Activated CD4-positive, alpha-beta T cell treated with anti-CD3 and anti-CD28 coated beads, Interleukin-2, Interleukin-4, amounts not matched to agents 100 ng/mL and 50 ng/mL, durations not matched to agents 16 hours and 8 hours (primary cell): ENCODE results near the gene MLXIPL.
"Not testable (repeated sequence)": the region's sequence is repeated elsewhere in the genome, so short reads cannot be mapped to it uniquely, and the experiment has no call there.

Experiments
- DNase-seq: peaks from one replicate; pipeline ENCODE4 v3.0.0-alpha.2; 2020; ENCODE audit warnings: low spot score

Gene MLXIPL

DNA sequence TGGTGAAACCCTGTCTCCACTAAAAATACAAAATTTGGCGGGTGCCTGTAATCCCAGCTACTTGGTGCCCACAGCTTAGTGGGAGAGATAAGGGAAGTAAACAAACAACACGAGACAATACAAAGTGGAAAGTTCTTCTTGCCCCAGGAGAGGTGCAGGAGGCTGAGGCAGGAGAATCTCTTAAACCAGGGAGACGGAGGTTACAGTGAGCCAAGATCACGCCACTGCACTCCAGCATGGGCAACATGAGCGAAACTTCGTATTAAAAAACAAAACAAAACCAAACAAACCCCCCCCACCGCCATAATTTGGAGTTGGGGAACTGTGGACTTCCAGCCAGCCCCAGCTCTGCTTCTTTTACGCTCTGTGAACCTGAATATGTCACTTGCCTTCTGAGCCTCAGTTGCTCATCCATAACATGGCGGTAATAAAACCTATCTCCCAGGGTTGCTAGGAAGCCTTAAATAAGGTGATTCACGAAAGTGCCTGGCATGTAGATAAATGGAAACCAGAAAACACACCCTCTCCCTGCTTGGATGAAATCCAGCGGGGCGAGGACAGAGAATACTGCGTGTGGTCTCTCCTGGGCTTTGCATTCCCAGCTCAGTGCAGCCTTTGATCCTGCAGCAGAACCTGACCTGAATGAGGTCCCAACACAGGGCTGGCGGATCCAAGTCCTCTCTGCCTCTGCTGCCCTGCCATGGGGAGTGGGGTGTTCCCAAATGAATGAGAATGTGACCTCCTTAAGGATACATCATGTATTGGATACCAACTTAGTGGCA, 10.2 kb downstream of the MLXIPL start:
- no peak for DNase-seq

DNA sequence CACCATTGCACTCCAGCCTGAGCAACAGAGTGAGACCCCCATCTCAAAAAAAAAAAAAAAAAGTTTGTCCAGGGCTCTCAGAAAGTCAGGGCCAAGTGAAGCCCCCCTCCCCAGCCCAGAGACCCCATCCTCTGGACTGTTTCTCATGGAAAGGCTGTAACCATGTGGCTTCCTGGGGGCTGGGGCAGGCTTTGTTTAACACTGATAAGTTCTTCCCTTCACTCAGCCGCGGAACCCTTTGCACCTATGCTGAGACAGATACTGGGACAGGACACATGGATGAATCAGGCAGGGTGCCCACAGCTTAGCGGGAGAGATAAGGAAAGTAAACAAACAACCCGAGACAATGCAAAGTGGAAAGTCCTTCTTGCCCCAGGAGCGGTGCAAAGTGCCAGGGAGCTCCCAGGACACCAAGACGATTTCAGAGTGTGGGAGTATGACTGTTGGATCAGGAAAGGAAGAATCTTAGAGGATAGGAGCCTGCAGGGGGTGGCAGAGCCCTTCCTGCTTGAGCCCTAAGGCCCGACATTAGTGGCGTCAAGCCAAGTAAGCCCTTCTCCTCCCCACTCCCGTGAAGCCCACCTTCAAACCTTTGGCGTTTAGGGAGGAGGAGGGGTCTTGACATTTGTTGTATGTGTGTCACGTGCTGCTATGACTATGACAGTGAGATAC, 11.6 kb downstream of the MLXIPL start:
- no peak for DNase-seq

DNA sequence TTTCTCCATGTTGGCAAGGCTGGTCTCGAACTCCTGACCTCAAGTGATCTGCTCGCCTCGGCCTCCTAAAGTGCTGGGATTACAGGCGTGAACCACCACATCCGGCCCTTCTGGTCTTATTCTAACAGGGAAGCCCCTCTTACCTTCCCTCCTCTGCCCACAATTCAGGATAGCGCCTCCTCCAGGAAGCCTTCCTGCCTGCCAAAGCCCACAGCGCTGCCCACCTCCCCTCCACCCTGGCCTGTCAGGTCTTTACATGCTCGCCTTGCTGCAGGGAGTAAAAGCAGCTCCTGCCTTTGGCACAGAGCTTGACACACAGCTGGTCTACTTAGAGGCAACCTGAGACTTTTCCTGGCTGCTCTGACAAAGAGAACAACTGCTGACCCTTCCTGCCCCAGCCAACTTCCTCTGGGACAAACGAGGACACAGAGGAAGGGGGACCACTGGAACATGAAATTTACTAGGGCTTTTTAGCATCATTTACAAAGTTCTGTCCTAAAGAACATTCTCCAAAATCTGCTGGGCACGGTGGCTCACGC, 13.2 kb downstream of the MLXIPL start:
- DNase-seq = no peak

DNA sequence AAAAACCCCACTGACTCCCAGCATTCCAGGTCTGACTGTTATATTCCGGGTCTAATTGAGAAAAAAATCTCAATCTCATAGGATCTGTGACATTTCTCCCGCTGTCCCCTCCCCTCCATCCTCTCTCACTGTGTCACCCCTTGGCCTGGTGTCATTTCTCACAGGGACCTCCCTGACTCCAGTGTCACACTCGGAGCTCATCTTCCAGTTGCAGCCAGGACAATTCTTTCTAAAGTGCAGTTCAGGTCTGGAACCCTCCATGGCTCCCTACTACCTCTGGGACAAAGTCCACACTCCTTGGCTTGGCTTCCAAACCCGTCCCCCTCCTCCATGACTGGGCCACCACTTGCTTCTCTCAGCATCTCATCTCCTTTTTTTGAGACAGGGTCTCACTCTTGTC, 14.2 kb downstream of the MLXIPL start:
- DNase-seq = no peak

DNA sequence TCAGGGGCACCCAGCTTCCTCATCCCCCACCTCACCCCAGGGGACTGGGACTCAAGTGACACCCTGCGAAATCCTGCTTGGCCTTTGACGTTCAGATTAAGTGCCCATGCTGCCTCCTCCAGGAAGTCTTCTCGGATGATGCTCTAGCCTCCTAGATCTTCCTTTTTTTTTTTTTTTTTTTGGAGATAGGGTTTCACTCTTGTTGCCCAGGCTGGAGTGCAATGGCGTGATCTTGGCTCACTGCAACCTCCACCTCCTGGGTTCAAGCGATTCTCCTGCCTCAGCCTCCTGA, 16.7 kb downstream of the MLXIPL start:
- DNase-seq = not testable (repeated sequence)

DNA sequence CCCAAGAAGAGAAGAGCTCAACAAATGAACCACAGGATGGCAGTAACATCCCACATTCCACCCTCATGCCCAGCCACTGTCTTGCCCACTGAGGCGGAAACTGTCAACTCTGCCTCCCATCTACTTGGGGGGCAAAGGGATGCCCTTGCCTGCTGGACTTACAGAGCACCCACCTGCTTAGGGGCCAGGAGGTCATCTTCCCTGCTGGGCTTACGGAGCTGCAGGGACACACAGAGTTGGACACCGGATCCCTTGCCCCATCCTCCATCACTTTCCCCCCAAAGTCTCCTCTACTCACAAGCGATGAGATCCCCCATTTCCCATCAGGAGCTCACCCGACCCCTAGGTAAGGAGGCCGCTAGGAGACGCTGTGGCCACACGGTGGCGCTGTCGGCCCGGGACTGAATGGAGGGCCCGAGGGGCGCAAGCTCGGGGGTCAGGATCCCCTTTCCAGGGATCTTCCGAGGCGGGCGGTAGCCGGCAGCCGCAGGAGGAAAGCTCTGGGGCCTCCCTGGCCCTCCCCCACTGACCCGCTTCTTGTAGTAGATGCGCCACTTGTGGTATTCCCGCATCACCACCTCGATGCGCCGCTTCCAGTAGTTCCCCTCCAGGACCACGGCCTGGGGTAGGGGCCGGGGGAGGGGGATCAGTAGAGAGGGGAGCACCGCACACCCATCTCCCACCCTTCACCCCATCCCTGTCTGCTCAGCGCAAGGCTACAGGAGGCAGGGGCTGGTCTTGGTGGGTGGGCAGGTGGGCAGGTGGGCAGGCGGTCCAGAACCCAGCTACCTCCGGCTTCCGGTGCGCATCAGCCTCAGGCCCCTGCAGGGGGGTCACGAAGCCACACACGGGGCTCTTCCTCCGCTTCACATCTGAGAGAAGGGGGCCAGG, 17.3 kb downstream of the MLXIPL start:
- DNase-seq = peak; percentile 60

DNA sequence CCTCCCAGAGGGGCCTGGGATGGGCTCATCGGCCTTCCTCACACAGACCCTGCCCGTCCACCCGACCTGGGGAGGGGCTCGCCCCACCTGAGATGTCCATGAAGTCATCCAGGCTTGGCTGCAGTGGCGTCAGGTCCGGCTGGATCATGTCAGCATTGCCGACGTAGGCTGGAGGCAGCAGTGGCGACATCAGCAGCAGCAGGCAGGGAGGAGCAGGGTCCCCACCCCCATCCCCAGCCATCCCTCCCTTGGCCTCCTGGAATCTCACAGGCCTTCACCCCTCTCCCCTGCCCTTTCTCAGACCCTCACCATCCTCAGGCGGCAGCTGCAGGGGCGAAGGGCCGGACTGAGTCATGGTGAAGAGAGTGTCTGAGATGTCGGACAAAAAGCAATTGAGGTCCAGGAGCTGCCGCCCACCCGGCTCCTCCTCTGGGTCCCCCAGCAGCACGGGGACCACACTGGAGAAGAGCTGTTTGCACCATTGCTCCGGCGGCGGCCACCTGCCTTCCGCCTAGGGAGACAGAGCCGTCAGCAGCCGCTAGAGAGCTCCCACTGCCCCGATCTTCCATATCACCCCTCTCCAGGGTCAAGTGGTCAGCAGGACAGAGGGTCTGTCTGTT, 18.6 kb downstream of the MLXIPL start:
- no peak for DNase-seq

DNA sequence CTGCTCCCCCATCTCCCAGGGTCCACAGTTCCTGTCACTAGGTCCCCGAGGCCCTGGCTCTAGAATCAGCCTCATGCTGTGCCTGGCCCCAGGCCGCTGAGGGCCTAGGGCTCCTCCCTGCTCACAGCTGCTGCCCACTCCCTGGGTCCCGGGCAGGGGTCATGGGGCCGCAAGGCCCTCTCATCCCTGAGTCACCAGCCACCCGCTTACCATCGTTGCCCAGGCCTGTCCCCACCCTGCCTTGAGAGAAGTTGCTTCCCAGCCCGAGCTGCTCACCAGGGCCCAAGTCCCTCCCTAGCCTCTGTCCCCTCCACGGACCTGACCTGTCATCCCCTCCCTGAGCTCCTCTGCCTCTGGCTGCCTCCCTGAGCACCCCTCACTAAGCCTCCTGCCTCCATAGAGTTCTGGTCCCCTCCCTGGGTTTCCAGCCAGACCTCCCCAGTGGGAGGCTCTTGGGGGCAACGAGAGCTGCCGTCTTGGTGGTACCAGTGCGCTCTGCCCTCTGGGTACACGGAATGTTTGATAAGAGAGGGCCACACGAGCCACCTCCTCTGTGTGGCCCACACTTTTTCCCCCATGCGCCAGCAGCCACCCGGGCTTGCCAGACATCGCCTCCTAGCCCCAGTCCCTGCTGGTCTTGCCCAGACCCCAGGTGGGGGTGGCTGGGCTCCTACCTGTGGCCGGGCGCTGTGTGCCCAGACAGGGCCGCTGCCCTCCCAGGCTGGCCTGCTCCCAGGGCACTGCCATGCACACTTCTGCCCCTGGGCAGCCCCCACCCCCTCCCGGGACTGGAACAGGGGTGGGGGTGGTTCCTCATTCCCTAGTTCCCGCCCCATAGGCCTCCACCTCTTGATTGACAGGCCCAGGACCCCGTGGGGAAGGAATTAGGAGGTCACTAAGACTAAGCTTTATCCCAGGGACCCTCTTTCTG, 21.3 kb downstream of the MLXIPL start:
- DNase-seq = no peak

DNA sequence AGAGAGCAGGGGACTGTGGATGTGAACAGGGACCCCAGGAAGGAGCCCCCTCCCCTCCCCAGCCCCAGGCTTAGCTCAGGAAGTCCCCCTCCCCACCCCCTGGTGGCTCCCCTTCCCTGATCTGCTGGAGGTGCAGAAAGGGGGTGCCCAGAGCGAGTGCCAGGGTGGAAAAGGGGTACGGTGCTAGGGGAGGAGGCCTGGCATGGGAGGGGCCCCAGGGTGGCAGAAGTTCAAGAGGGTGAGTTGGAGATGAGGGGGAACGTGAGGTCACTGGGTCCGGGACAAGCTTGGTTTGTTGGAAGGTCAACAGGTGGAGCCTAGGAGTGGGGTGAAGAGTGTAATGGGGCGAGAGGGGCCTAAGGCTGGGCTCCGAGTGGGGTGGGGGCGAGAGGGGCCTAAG, 24.4 kb downstream of the MLXIPL start:
- DNase-seq = no peak

DNA sequence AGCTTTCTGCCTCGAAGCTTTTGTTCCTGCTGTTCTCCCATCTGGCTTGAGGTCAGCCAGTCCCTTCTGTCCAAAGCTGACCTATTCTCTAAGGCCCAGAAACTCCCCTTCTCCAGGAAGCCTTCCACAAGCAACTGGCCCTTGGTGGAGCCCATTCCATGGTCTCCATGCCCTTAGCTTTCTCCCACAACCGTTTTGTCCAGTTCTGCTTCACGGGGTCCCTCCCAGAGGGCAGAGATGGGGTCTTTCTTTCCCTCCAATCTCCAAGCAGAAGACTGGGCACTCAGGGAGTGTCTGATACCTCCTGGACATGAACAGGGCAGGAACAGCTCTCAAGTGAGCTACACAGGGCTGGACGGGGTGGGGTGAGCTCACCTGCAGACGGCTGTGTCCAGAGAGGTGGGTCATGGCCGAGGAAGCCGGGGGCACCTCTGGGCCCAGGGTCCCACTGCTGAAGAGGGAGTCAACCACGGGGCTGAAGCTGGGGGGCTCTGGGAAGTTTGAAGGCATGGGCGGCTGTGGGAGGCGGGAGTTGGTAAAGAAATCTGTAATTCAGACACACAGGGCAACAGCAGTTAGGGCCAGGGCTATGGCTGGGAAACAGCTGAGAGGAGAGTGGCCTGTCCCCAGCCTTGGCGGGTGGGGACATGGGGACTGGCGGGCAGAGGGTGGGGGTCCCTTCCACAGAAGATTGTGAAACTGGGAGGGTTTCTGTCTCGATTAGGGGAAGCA, 25.0 kb downstream of the MLXIPL start:
- no peak for DNase-seq

DNA sequence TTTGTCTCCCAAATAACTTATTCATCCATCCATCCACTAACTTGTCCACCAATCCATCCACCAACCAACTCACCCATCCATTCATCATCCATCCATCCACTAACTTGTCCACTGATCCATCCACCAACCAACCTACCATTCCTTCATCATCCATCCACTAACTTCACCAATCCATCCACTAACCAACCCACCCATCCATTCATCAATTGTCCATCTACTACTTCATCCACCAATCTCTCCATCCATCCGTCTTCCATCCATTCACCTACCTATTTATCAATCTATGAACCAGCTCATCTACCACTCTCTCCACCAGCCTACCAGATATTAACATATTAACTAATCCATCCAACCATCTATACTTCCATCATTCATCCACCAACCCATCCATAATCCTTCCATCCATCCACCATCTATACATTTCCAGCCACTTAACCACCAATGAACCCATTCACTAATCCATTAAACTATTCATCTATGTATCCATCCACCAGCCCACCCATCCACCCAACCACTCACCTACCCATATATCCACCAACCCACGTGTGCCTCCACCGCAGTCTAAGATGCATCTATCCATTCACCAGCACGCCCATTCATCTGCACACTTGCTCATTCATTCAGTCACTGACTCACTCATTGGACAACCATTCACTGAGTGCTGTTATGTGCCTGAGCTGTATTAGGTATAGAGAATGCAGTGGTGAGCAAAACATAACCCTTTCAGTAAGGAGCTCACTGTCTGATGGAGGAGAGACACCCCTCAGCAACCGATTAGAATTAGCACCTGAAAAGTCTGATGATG, 26.1 kb downstream of the MLXIPL start:
- DNase-seq = no peak

DNA sequence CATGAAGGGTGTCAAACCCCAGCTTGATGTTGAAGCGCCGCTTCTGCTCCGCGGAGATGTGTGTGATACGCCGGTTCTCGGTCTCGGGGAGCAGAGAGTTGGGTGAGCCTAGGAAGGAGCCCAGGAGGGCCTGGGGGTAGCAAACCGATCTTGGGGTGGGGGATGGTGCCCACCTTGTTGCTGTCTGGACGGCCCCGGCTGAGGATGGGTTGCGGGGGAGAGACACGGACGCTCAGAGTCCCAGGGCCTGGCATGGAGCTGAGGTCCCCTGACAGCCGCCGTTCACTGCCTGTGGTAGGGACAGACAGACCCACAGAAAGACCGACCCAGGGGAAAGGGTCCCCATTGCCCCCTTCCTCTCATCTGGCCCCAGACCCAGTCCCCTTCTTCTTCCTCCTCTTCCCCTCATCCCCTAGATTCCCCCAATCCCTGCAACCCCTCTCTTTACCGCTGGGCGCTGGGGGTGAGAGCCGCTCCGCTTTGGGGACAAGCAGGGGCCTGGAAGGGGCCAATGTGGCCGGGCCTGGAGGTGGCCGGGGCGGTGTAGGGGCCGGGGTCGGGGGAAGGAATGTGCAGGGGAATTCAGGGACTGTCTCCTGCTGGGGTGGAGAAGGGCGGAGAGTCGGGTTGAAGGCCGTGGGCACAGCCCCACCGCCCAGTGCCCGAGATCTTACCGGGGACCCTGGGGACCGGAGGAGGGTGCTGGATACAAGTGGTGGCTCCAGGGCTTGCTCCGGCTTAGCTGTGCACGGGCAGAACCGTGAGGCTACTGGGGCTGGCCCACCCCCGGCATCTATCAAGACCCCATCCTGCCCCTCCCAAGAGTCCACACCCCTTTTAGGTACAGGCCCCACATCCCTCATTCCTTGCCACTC, 27.9 kb downstream of the MLXIPL start:
- no peak for DNase-seq

DNA sequence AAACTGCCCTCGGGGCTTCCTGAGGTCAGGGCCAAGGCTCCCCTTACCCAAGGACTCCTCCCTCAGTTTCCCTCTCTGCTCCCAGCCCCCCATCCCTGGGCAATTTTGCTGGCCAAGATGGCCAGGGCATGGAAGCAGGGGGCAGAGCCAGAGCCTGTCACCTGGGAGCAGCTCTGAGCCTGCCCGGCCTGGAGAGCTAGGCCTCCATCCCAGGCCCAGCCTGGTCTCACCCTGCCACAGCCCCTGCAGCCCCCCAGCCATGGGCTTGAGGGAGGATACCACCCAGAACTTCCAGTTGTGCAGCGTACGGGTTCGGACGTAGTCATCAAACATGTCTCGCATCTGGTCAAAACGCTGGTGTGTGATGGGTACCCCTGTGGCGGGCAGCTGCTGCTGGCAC, 29.0 kb downstream of the MLXIPL start:
- no peak for DNase-seq

DNA sequence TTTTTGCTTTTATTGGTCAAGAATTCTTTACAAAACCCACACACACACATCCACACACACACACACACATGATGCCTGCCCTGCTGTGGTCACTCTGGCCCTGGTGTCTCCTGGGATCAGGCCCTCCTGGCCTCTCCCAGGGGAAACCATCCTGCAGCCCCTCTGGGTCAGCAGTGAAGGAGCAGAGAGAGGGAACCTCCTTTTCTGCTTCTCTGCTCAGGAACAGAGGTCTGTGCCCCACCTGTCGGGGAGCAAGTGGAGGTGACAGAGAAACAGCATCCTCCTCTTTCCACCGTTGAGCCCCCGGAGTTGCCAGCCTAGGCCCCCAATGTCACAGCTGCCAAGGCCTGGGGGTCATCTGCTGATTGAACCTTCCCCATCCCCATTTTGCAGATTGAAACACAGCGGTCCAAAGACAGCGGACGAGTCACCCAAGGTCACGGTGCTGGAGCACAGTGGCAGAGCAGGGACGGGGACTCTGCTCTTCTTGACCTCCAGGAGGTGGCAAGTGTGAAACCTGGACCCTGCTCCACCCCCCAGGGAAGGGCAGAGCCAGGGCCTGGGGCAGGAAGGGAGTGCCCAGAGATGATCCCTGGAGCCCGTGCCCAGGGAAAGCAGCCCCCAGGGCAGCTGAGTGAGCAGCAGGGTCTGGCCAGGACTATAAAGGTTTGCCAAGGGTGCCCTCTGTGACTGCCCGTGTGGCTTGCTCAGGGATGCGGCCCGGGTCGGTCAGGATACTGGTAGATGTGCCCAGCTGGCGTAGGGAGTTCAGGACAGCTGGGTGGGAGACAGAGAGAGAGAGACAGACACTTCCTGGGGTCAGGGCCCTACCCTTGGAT, 30.9 kb downstream of the MLXIPL start:
- no peak for DNase-seq

DNA sequence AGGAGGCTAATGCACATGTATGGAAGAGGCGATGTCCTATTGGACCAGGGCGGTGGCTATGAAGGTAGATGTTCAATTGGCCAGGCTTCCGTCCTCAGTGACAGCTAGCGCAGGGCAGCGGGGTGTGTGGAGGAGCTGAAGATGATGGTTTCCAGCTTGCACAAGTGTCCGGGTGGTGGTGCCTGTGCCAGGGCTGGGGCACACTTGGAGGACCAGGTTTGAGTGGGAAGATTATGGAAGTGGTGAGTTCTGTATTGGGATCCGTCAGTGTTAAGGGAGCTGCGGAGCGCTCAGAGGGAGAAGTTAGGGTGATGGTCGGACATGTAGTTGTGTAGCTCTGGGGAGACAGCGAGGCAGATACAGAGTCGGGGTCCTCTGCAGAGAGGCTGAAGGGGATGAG, 37.4 kb downstream of the MLXIPL start:
- DNase-seq = no peak

DNA sequence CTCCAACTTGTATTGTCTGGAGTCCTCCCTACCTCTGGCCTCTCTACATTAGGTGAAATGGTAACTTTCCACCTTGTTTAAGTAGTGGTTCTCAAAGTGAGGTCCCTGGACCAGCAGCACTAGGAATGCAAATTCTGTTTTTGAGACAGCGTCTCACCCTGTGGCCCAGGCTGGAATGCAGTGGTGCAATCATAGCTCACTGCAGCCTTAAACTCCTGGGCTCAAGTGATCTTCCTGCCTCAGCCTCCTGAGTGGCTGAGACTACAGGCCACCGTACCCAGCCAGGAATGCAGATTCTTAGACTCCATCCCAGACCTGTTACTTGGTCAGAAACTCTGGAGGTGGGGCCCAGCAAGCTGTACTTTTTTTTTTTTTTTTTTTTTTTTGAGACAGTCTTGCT, 39.1 kb downstream of the MLXIPL start:
- DNase-seq = no peak

DNA sequence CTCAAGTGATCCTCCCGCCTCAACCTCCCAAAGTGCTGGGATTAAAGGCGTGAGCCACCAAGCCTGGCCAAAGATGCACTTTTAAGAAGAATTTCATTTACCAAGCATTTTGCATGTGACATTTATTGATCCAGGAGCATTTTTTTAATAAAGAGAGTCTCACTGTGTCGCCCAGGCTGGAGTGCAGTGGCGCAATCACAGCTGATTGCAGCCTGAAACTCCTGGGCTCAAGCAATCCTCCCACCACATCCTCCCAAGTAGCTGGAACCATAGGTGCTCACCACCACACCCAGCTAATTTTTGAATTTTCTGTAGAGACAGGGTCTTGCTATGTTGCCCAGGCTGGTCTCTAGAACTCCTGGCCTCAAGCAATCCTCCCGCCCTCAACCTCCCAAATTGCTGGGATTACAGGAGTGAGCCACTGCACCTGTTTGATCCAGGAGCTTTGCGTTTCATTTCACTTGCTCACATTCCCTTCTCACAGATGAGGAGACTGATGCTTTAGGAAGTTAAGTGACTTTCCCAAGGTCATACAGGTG, 41.6 kb downstream of the MLXIPL start:
- no peak for DNase-seq
